ENCODE results near the gene TM9SF1. TPM values are rescaled to one million over a fixed set of nuclear protein-coding genes. Genes with fewer than 3 reads are reported as not detected.

TM9SF1 gene
- total and polyA plus RNA-seq, 2 donors (not counting 1 experiment from before 2014, with no cell fraction given): 7.6 to 24.5 TPM

- TF ChIP-seq EZH2 (IDR thresholded peaks at IDR 0.05; ENCODE audit: borderline replicate concordance, insufficient read depth, low read depth, low read length, poor library complexity, severe bottlenecking): no peak
- TF ChIP-seq, protein P1, sequence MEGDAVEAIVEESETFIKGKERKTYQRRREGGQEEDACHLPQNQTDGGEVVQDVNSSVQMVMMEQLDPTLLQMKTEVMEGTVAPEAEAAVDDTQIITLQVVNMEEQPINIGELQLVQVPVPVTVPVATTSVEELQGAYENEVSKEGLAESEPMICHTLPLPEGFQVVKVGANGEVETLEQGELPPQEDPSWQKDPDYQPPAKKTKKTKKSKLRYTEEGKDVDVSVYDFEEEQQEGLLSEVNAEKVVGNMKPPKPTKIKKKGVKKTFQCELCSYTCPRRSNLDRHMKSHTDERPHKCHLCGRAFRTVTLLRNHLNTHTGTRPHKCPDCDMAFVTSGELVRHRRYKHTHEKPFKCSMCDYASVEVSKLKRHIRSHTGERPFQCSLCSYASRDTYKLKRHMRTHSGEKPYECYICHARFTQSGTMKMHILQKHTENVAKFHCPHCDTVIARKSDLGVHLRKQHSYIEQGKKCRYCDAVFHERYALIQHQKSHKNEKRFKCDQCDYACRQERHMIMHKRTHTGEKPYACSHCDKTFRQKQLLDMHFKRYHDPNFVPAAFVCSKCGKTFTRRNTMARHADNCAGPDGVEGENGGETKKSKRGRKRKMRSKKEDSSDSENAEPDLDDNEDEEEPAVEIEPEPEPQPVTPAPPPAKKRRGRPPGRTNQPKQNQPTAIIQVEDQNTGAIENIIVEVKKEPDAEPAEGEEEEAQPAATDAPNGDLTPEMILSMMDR (IDR thresholded peaks at IDR 0.05): no peak
- Histone ChIP-seq H4K20me1 (ENCODE audit: control insufficient read depth, insufficient read depth, low read length, poor library complexity, severe bottlenecking) (no peaks in the 10 kb centered on the region), H3K27ac (ENCODE audit: low read length in 2 of 2) (no peak overlapping the region), H3K4me1 (ENCODE audit: control insufficient read depth in 2 of 2, insufficient read depth in 2 of 2, low read length in 2 of 2) (peaks cover 24 to 25% of the 10 kb centered on the region in 2 donors), H3K4me2 (replicated peaks; ENCODE audit: low read depth, low read length, poor library complexity, severe bottlenecking) (no peak overlapping the region), H3K36me3 (replicated peaks in 1 of 2; ENCODE audit: control extremely low read depth in 1 of 2, control insufficient read depth in 1 of 2, extremely low read depth in 1 of 2, insufficient read depth in 2 of 2, low read length in 1 of 2) (peaks cover 2 to 14% of the 10 kb centered on the region in 2 experiments), H3K9me3 (ENCODE audit: control extremely low read depth in 1 of 3, control insufficient read depth in 2 of 3, insufficient read depth in 1 of 3, low read length in 2 of 3) (no peaks in the 10 kb centered on the region), H3K27me3 (replicated peaks in 1 of 4; ENCODE audit: control extremely low read depth in 1 of 4, control insufficient read depth in 3 of 4, insufficient read depth in 4 of 4, low read length in 3 of 4) (no peaks in the 10 kb centered on the region), H3K79me2 (ENCODE audit: control insufficient read depth, insufficient read depth, low read length) (peaks cover 63% of the 10 kb centered on the region), H2AFZ (ENCODE audit: insufficient read depth, low read depth, low read length, poor library complexity, severe bottlenecking) (no peak overlapping the region), H3K9ac (ENCODE audit: low read length) (no peak overlapping the region), H3K4me3 (ENCODE audit: control extremely low read depth in 1 of 5, extremely low read depth in 1 of 5, insufficient read depth in 1 of 5, low read depth in 2 of 5, low read length in 4 of 5) (no peak overlapping the region)
- no peaks in the 10 kb centered on the region for H3K27me3 Mint-ChIP-seq
- H3K4me3 Mint-ChIP-seq: no peak overlapping the region
- DNase-seq (no peak), ATAC-seq (ENCODE audit: low read depth) (no peak)
- intact Hi-C loops (cut with micrococcal nuclease): loop anchor here (5.0 kb wide), 1 partner anchor 98 kb away; the partner anchor contains the start of genes DHRS1 and NOP9
- WGBS (ENCODE audit: insufficient coverage): 87% methylated on average over 3 of the region's 7 CpGs
- POLR2A ChIA-PET: no interaction called here
- H3K9me3 Mint-ChIP-seq (ENCODE audit: insufficient read depth): no peaks in the 10 kb centered on the region
- peaks cover 37% of the 10 kb centered on the region for H3K4me1 Mint-ChIP-seq
- H3K27ac Mint-ChIP-seq: peak overlapping the region; percentile 60
- CTCF ChIA-PET: interaction anchor here (0.7 kb wide), 1 partner anchor 211 kb away, joined by 3 read pairs; no protein-coding TSS in a partner anchor
Observed at GRCh38 chr14:24198814-24199524, 3.7 kb upstream of the TM9SF1 start.

- Mint-ChIP-seq H3K9me3 (ENCODE audit: insufficient read depth) (no peaks in the 10 kb centered on the region), H3K27ac (peak overlapping the region; percentile 80), H3K27me3 (no peaks in the 10 kb centered on the region), H3K4me3 (peak overlapping the region; percentile 89), H3K4me1 (peaks cover 49% of the 10 kb centered on the region)
- Histone ChIP-seq H3K4me1 (ENCODE audit: control insufficient read depth in 2 of 2, insufficient read depth in 2 of 2, low read length in 2 of 2) (peaks cover 25 to 26% of the 10 kb centered on the region in 2 donors), H3K4me3 (ENCODE audit: control extremely low read depth in 1 of 5, extremely low read depth in 1 of 5, insufficient read depth in 1 of 5, low read depth in 2 of 5, low read length in 4 of 5) (no peak overlapping the region), H2AFZ (ENCODE audit: insufficient read depth, low read depth, low read length, poor library complexity, severe bottlenecking) (no peak overlapping the region), H3K79me2 (ENCODE audit: control insufficient read depth, insufficient read depth, low read length) (peaks cover 70% of the 10 kb centered on the region), H4K20me1 (ENCODE audit: control insufficient read depth, insufficient read depth, low read length, poor library complexity, severe bottlenecking) (no peaks in the 10 kb centered on the region), H3K9ac (ENCODE audit: low read length) (no peak overlapping the region), H3K27me3 (replicated peaks in 1 of 4; ENCODE audit: control extremely low read depth in 1 of 4, control insufficient read depth in 3 of 4, insufficient read depth in 4 of 4, low read length in 3 of 4) (no peaks in the 10 kb centered on the region), H3K36me3 (replicated peaks in 1 of 2; ENCODE audit: control extremely low read depth in 1 of 2, control insufficient read depth in 1 of 2, extremely low read depth in 1 of 2, insufficient read depth in 2 of 2, low read length in 1 of 2) (peaks cover 0 to 17% of the 10 kb centered on the region in 2 experiments), H3K4me2 (replicated peaks; ENCODE audit: low read depth, low read length, poor library complexity, severe bottlenecking) (peak overlapping the region; percentile 91), H3K9me3 (ENCODE audit: control extremely low read depth in 1 of 3, control insufficient read depth in 2 of 3, insufficient read depth in 1 of 3, low read length in 2 of 3) (no peaks in the 10 kb centered on the region), H3K27ac (ENCODE audit: low read length in 2 of 2) (peak overlapping the region; percentile 98 to 99)
- CTCF ChIA-PET: interaction anchor here (1.0 to 2.3 kb wide), 4 partner anchors 16 to 36 kb away, joined by 4 to 21 read pairs (median 8); partner anchors contain the start of genes CHMP4A, IRF9 and MDP1
- 0% methylated on average over 1 of the region's 2 CpGs for WGBS (ENCODE audit: insufficient coverage)
- DNase-seq: no peak
- intact Hi-C loops (cut with micrococcal nuclease): loop anchor here (5.0 kb wide), 1 partner anchor 100 kb away; the partner anchor contains the start of genes DHRS1 and NOP9
- POLR2A ChIA-PET: interaction anchor here (1.1 to 3.6 kb wide), 4 partner anchors 10 to 116 kb away, joined by 3 to 64 read pairs (median 10); partner anchors contain the start of genes CHMP4A, MDP1, PSME2 and RNF31
- no peak for TF ChIP-seq EZH2 (IDR thresholded peaks at IDR 0.05; ENCODE audit: borderline replicate concordance, insufficient read depth, low read depth, low read length, poor library complexity, severe bottlenecking)
- TF ChIP-seq, protein P1 (IDR thresholded peaks at IDR 0.05): no peak
- ATAC-seq (ENCODE audit: low read depth): no peak
Observed at GRCh38 chr14:24197056-24197450, 1.8 kb upstream of the TM9SF1 start.
